GM21367 (cell line): ENCODE measurements around the gene PLEKHG3.

Experiments
- ATAC-seq: cut with Tn5 transposase; IDR thresholded peaks from one replicate; pipeline ENCODE4 v1.9.1; 2021; ENCODE audit not compliant: unreplicated experiment

PLEKHG3 gene

GRCh38 chr14:64706119-64706592, 1.9 kb downstream of the PLEKHG3 start:
- ATAC-seq: no peak

- no peak for ATAC-seq
Measured at GRCh38 chr14:64706593-64707193, 2.5 kb downstream of the PLEKHG3 start.

- ATAC-seq: no peak
Measured at GRCh38 chr14:64707661-64708060, 3.4 kb downstream of the PLEKHG3 start.

GRCh38 chr14:64708148-64709004, 4.2 kb downstream of the PLEKHG3 start:
- no peak for ATAC-seq

DNA sequence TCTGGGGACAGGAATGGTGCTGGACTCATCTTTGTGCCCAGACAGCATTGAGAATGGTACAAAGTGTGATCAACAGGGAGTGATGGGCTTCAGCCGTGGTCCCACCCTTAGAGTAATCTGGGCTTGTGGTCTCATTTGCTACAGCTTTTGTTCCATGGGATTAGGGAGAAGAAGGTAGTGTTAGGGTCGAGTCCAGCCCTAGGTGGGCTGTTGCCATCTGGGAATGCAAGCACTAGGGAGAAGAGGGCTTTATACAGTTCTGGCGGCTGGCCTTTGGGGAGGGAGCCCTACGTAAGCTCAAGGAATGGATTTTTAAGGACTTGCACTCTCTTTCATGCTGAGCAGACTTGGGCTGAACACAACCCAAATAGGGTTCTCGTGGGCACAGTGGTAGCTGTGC, 4.9 kb downstream of the PLEKHG3 start:
- no peak for ATAC-seq

DNA sequence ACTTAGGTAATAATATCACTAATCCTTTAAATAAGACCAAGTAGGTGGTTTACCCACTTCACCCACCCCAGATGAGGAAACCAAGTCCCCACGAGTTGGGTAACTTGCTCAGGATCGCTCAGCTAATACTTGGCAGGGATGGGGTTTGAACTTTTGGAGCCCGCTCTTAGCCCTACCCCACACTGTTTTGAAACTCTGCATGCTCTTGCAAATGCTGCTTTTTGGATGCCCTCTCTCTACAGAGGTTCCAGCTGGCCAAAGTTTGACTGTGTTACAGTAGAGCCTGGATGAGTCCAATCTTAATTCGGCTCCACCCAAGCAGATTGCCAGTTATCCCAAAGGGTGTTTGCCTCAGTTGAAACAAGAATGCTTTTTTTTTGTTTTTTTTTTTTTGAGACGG, 6.8 kb downstream of the PLEKHG3 start:
- ATAC-seq: no peak

DNA sequence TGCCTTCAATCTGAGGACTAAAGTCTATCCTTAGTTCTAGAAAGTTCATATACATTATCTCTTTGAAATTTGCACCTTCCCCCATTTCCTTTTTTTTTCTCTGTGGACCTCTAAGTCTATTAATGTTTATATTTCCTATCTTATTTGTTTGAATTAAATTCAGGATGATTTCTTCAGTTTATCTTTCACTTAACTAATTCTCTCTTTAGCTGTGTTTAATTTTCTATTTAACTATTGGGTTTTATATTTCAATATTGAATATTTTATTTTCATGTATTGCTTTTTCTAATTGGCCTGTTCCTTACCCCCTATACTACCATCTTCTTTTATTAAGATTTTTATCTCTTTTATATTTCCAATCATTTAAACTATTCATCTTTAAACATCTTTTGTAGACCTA, 9.5 kb downstream of the PLEKHG3 start:
- no peak for ATAC-seq

- ATAC-seq: no peak
Measured at GRCh38 chr14:64714432-64715025, 10.3 kb downstream of the PLEKHG3 start.

DNA sequence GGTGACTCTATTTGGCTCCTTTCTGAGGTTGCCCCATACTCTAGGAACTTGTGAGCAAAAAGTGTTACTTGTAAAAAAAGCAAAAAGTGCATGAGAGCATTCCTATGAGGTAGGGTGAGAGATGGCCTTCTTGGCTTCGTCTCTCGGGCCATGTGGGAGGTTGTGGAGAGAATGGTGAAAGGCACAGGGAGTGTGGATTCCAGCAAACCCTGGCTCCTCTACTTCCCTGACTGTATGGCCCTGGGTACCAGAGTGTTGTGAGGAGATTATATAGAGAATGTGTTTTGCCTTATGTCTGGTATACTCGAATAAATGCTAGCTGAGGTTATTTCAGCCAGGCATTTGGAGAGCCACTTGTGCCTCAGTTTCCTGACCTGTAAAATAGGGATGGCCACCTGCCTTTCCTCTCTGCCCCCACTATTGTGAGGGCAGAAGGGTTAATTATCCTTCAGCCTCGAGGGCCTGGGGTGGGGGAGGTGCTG, 11.0 kb downstream of the PLEKHG3 start:
- ATAC-seq: no peak

- no peak for ATAC-seq
Measured at GRCh38 chr14:64715628-64716412, 11.6 kb downstream of the PLEKHG3 start.

- ATAC-seq: no peak
Measured at GRCh38 chr14:64717870-64718269, 13.6 kb downstream of the PLEKHG3 start.

DNA sequence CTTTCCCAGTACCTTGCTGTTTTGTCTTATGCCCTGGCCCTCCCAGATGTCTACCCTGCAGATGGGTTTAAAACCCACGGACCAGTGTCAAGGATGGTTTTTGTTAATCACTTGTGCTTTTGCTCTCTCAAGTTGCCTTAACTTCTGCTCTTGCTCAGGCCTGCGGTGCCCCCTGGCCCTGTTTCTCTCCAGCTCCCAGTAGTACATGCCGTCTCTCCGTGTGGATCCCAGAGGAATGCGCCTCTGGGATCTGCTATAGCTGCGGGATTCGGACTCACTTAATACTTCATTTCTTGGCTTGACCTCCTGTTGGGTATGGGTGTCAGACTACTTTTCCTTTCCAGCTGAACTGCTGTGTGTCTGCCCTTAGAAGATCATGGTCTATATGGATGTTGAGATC, 14.5 kb downstream of the PLEKHG3 start:
- no peak for ATAC-seq

- no peak for ATAC-seq
Measured at GRCh38 chr14:64719601-64720000, 15.4 kb downstream of the PLEKHG3 start.

- no peak for ATAC-seq
Measured at GRCh38 chr14:64720131-64720576, 15.9 kb downstream of the PLEKHG3 start.

DNA sequence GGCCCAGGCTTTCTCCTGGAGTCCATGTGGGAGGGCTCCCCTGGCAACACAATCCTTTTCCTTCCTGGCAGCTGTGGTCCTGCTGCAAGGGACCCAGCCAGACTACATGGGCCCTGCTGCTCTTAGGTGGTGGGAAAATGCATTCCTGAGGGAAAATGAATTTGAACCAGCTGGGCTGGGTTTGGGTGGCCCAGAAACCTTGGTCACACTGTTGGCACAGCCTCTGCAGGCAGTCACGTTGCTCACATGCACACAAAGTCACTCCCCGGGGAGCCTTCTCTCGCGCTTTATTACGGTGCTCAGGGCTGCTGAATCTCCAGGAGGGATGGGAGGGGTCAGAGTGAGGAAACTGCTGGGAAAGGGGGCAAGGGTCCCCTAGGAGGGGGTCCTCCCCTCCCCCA, 17.2 kb downstream of the PLEKHG3 start:
- ATAC-seq: no peak

DNA sequence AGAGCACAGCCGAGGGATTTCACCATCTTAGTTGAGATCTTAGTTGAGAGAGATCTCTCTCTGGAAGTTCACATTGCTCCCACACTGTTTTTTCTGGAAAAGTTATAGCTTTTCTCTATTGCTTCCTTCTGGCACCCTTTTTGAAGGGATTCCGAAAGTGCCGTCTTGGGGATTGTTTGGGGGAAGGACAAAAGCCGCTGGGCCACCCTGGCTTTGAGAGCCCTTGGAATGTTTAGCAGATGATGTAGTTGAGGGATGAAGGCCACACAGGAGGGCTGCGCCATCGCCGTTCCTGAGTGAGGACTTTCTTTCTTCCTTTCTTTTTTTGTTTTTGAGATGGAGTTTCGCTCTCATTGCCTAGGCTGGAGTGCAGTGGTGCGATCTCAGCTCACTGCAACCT, 17.7 kb downstream of the PLEKHG3 start:
- no peak for ATAC-seq

DNA sequence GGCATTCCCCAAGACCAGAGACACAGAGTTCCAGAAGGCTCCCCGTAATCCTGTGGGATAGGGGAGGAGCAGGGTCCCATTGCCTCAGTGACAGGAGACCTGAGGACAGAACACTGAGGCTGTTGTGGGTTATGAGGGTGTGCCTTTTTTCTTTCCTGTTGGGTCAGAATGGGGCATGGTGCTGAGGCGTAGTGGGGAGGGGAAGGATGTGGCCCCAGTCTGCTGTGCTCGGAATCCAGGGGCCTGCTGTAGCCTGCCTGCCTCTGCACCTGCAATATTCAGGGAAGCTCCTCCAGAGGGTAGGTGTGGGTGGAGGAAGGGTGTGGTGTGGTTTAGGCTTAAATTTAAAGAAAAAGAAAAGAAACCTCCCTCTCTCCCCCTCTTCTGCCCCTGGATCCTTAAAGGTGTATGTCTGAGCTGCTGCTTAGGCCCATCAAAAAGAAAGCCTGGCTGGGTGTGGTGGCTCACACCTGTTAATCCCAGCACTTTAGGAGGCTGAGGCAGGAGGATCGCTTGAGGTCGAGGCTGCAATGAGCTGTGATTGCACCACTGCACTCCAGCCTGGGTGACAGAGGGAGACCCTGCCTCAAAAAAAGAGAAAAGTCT, 18.7 kb downstream of the PLEKHG3 start:
- no peak for ATAC-seq

- no peak for ATAC-seq
Measured at GRCh38 chr14:64723691-64724577, 19.7 kb downstream of the PLEKHG3 start.

GRCh38 chr14:64724578-64724930, 20.3 kb downstream of the PLEKHG3 start:
- ATAC-seq: no peak
